A549 (cell line): ENCODE results near the gene IQSEC2.

ENCODE experiments used
- BHLHE40 ChIP-seq: IDR thresholded peaks from 2 replicates; pipeline ENCODE4 v1.6.1; 2012; ENCODE audit warnings: low read depth, low read length, inconsistent platforms
- CBX2 ChIP-seq: fragments of 200-600 bp; sonication (generic); IDR thresholded peaks from 2 replicates; pipeline ENCODE4 v1.6.1; 2016; ENCODE audit warnings: low read depth, mild to moderate bottlenecking, borderline replicate concordance
- CHD2 ChIP-seq: fragments of 150-350 bp; IDR thresholded peaks from 2 replicates; pipeline ENCODE4 v1.6.1; 2014; ENCODE audit warnings: low read length; ENCODE audit not compliant: partially characterized antibody
- CTCF ChIP-seq: fragments of >200 bp; sonication (Bioruptor Twin); formaldehyde crosslinking; IDR thresholded peaks from 3 replicates; pipeline ENCODE4 v1.5.1; 2016
- EHMT2 ChIP-seq: fragments of 200-600 bp; sonication (generic); IDR thresholded peaks from 2 replicates; pipeline ENCODE4 v1.6.1; 2016; ENCODE audit warnings: antibody characterized with exemption, low read depth, mild to moderate bottlenecking, moderate library complexity
- EP300 ChIP-seq, 2 experiments: fragments of >200 bp; sonication (Bioruptor Twin); formaldehyde crosslinking; IDR thresholded peaks; 2 replicates in 1 of 2; 3 replicates in 1 of 2; pipeline ENCODE4 v1.6.1; 2016 to 2017
- GATA3 ChIP-seq: IDR thresholded peaks from 2 replicates; pipeline ENCODE4 v1.6.1; 2012; ENCODE audit warnings: borderline replicate concordance
- HDAC2 ChIP-seq: fragments of 200-600 bp; sonication (generic); IDR thresholded peaks from 2 replicates; pipeline ENCODE4 v1.6.1; 2016
- JUN ChIP-seq, 2 experiments: fragments of >200 bp; sonication (Bioruptor Twin); formaldehyde crosslinking; IDR thresholded peaks; 2 replicates in 1 of 2; 3 replicates in 1 of 2; pipeline ENCODE4 v1.6.1; 2016 to 2017
- POLR2AphosphoS2 ChIP-seq: conservative IDR thresholded peaks from 2 replicates; pipeline ENCODE4 v1.6.1; 2012; ENCODE audit warnings: low read length, improper control_type of control experiment, inconsistent platforms

DNA sequence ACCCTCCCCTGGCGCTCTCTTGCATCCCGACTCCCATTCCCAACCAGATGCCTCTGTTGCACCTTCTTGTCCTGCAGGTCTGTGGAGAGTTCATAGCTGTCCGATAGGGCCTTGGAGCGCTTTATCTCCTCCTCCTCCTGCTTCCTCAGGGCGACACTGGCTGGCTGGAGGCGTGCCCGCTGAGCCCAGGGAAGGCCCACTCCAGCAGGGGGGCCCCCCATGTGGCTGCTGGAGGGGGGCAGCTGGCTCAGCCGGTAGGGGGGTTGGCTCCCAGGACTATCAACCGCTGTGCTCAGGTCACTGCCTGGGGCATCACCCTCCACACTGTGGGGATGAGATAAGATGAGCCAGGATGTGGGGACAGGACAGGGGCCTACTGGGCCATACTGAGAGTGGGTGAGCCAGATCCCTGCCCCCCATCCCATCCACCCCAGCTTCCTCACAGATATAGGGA lies 25.6 kb downstream of the IQSEC2 start:
- TF ChIP-seq CTCF, result no peak
- TF ChIP-seq CBX2, result no peak
- TF ChIP-seq JUN (IDR thresholded peaks at IDR 0.05), result no peak
- TF ChIP-seq BHLHE40, result no peak
- TF ChIP-seq EHMT2, result no peak
- TF ChIP-seq GATA3, result no peak
- no peak for TF ChIP-seq CHD2
- TF ChIP-seq POLR2AphosphoS2, result no peak
- no peak for TF ChIP-seq EP300 (IDR thresholded peaks at IDR 0.05)
- no peak for TF ChIP-seq HDAC2
